CD4-positive, alpha-beta T cell treated with Interleukin-15 for 1 hour (primary cell): ENCODE results near the gene ST7L.

Experiments used
- DNase-seq: peaks from one replicate; pipeline ENCODE4 v3.0.0-alpha.2; 2020

Gene ST7L

DNA sequence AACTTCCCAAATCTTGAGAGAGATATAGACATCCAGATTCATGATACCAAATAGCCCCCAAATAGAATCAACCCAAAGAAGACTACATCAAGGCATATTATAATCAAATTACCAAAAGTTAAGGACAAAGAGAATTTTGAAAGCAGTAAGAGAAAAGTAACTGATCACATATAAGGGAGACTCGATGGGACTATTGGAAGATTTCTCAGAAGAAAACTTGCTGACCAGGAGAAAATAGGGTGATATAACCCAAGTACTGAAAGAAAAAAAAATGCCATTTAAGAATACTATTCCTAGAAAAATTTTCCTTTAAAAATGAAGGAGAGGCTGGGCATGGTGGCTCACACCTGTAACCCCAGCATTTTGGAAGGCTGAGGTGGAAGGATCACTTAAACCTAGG, 140.6 kb downstream of the ST7L start:
- no peak for DNase-seq

DNA sequence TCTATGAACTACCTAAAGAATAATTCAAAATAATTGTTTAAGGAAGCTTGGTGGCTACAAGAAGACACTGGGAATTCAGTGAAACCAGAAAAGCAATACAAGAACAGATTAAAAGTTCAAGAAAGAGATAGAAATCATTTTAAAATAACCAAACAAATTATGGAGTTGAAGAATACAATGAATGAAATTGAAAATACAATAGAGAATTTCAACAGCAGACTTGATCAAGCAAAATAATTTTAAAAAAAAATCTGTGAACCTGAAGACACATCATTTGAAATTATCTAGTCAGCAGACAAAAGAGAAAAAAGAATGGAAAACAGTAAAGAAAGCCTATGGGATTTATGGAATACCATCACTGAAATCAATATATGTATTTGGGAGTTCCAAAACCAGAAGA, 141.4 kb downstream of the ST7L start:
- DNase-seq, result no peak
